WTC11 (cell line): ENCODE results near the gene FRMD5. TPM values are rescaled to one million over a fixed set of nuclear protein-coding genes. Genes with fewer than 3 reads are reported as not detected.
A peak's percentile ranks its signal among the peaks of the same experiment; 100 is the strongest.

ENCODE experiments used
- ATAC-seq: fragments of 200-7000 bp; cut with Tn5 transposase; 2 replicates; pipeline ENCODE4 v1.10.0; 2021; ENCODE audit warnings: mild to moderate bottlenecking, moderate library complexity
- CTCF ChIA-PET: fragments of 300-600 bp; sonication (Branson Sonifier 250); formaldehyde crosslinking; loops from one replicate; lab custom pipeline; 2021; ENCODE audit warnings: antibody characterized with exemption; lab: Charles Lee
- POLR2A ChIA-PET: fragments of 350-600 bp; sonication (Branson Sonifier 250); formaldehyde crosslinking; loops from one replicate; lab custom pipeline; 2021; ENCODE audit warnings: antibody characterized with exemption; lab: Charles Lee
- DNase-seq: peaks from one replicate; pipeline ENCODE4 v3.0.0; 2021; ENCODE audit warnings: low spot score
- H3K27ac Mint-ChIP-seq: 2 replicates; pipeline ENCODE4 v1.8.0; 2021; ENCODE audit warnings: mixed read lengths
- H3K27me3 Mint-ChIP-seq: 2 replicates; pipeline ENCODE4 v1.8.0; 2021; ENCODE audit warnings: low read depth, mild to moderate bottlenecking, moderate library complexity, mixed read lengths
- H3K36me3 Mint-ChIP-seq: 2 replicates; pipeline ENCODE4 v1.8.0; 2021; ENCODE audit warnings: mixed read lengths
- H3K4me1 Mint-ChIP-seq: 2 replicates; pipeline ENCODE4 v1.8.0; 2022; ENCODE audit warnings: mixed read lengths
- H3K4me3 Mint-ChIP-seq: 2 replicates; pipeline ENCODE4 v1.8.0; 2021; ENCODE audit warnings: mild to moderate bottlenecking, moderate library complexity, mixed read lengths
- H3K9me3 Mint-ChIP-seq: 2 replicates; pipeline ENCODE4 v1.8.0; 2021; ENCODE audit warnings: mixed read lengths
- ATF1 ChIP-seq: sonication (generic); formaldehyde crosslinking; IDR thresholded peaks from 2 replicates; pipeline ENCODE4 v1.8.1; 2023; ENCODE audit warnings: mild to moderate bottlenecking, moderate library complexity, missing genetic modification reagents
- ETV6 ChIP-seq: sonication (generic); formaldehyde crosslinking; IDR thresholded peaks from 2 replicates; pipeline ENCODE4 v1.8.1; 2022; ENCODE audit warnings: mild to moderate bottlenecking, missing genetic modification reagents
- FOXP1 ChIP-seq: sonication (generic); formaldehyde crosslinking; IDR thresholded peaks from 2 replicates; pipeline ENCODE4 v1.8.0; 2022; ENCODE audit warnings: missing genetic modification reagents, mild to moderate bottlenecking, moderate library complexity, borderline replicate concordance
- GABPB1 ChIP-seq: sonication (generic); formaldehyde crosslinking; IDR thresholded peaks from 2 replicates; pipeline ENCODE4 v1.8.1; 2023; ENCODE audit warnings: mild to moderate bottlenecking, missing genetic modification reagents
- JAZF1 ChIP-seq: fragments of 250-450 bp; sonication (Bioruptor Pico); IDR thresholded peaks from 2 replicates; pipeline ENCODE4 v1.9.0; 2021; ENCODE audit warnings: moderate library complexity, mild to moderate bottlenecking, inconsistent platforms
- MYBL2 ChIP-seq: sonication (generic); formaldehyde crosslinking; IDR thresholded peaks from 2 replicates; pipeline ENCODE4 v1.8.1; 2023; ENCODE audit warnings: mild to moderate bottlenecking, moderate library complexity, missing genetic modification reagents
- NFE2L1 ChIP-seq: sonication (generic); formaldehyde crosslinking; IDR thresholded peaks from 2 replicates; pipeline ENCODE4 v1.8.1; 2023; ENCODE audit warnings: missing genetic modification reagents
- OVOL2 ChIP-seq: fragments of 250-450 bp; sonication (Bioruptor Pico); IDR thresholded peaks from 2 replicates; pipeline ENCODE4 v1.9.0; 2021; ENCODE audit warnings: mild to moderate bottlenecking, borderline replicate concordance
- SMAD4 ChIP-seq: sonication (generic); formaldehyde crosslinking; IDR thresholded peaks from 2 replicates; pipeline ENCODE4 v1.8.0; 2022; ENCODE audit warnings: mild to moderate bottlenecking, missing genetic modification reagents
- SOX15 ChIP-seq: fragments of 250-450 bp; sonication (Bioruptor Pico); IDR thresholded peaks from 2 replicates; pipeline ENCODE4 v1.9.0; 2021; ENCODE audit warnings: mild to moderate bottlenecking
- TEAD1 ChIP-seq: sonication (generic); formaldehyde crosslinking; IDR thresholded peaks from 2 replicates; pipeline ENCODE4 v1.8.0; 2022; ENCODE audit warnings: mild to moderate bottlenecking, missing genetic modification reagents
- ZNF263 ChIP-seq: sonication (generic); formaldehyde crosslinking; IDR thresholded peaks from 2 replicates; pipeline ENCODE4 v1.8.1; 2022; ENCODE audit warnings: low read depth, mild to moderate bottlenecking, moderate library complexity, missing genetic modification reagents
- ZSCAN18 ChIP-seq: fragments of 250-450 bp; sonication (Bioruptor Pico); IDR thresholded peaks from 2 replicates; pipeline ENCODE4 v2.1.2; 2022; ENCODE audit warnings: mild to moderate bottlenecking, moderate library complexity
- total RNA-seq: library from RNA; stranded (reverse); gene quantifications from 3 replicates; pipeline ENCODE4 v1.2.3, GENCODE V29; 2021
- TF ChIP-seq, protein P1 (sequence below): sonication (generic); formaldehyde crosslinking; IDR thresholded peaks from 2 replicates; pipeline ENCODE4 v1.8.1; 2022; ENCODE audit warnings: missing genetic modification reagents, borderline replicate concordance
- TF ChIP-seq, protein P2 (sequence below): sonication (generic); formaldehyde crosslinking; IDR thresholded peaks from 2 replicates; pipeline ENCODE4 v1.8.0; 2023; ENCODE audit warnings: missing genetic modification reagents
- TF ChIP-seq, protein P3 (sequence below): sonication (generic); formaldehyde crosslinking; IDR thresholded peaks from 2 replicates; pipeline ENCODE4 v1.8.0; 2023; ENCODE audit warnings: mild to moderate bottlenecking, missing genetic modification reagents
- TF ChIP-seq, protein P4 (sequence below): sonication (generic); formaldehyde crosslinking; IDR thresholded peaks from 2 replicates; pipeline ENCODE4 v1.8.1; 2023; ENCODE audit warnings: mild to moderate bottlenecking, missing genetic modification reagents, moderate library complexity

Gene FRMD5
- total RNA-seq, 1 experiment from 2014 or later: 14.1 TPM

DNA sequence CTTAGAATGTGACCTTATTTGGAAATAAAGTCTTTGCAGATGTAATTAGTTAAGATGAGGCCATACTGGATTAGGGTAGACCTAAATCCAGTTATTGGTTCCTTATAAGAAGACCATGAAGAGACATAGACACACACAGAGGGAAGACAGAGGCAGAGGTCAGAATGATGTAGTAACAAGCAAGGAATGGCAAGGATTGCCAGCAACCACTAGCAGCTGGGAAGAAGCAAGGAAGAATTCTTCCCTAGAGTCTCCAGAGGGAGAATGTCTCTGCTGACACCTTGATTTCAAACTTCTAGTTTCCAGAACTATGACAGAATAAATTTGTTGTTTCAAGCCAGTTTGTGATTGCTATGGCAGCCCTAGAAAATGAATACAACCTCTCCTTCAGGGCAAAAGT lies 251.6 kb downstream of the FRMD5 start (continued):
- TF ChIP-seq, protein P1, sequence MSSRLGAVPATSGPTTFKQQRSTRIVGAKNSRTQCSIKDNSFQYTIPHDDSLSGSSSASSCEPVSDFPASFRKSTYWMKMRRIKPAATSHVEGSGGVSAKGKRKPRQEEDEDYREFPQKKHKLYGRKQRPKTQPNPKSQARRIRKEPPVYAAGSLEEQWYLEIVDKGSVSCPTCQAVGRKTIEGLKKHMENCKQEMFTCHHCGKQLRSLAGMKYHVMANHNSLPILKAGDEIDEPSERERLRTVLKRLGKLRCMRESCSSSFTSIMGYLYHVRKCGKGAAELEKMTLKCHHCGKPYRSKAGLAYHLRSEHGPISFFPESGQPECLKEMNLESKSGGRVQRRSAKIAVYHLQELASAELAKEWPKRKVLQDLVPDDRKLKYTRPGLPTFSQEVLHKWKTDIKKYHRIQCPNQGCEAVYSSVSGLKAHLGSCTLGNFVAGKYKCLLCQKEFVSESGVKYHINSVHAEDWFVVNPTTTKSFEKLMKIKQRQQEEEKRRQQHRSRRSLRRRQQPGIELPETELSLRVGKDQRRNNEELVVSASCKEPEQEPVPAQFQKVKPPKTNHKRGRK (CRISPR knock-in tag): no peak
- TF ChIP-seq, protein P2, sequence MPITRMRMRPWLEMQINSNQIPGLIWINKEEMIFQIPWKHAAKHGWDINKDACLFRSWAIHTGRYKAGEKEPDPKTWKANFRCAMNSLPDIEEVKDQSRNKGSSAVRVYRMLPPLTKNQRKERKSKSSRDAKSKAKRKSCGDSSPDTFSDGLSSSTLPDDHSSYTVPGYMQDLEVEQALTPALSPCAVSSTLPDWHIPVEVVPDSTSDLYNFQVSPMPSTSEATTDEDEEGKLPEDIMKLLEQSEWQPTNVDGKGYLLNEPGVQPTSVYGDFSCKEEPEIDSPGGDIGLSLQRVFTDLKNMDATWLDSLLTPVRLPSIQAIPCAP: no peak

- H3K27ac Mint-ChIP-seq: peak overlapping the region; percentile 69
- peaks cover 11% of the 10 kb centered on the region for H3K4me1 Mint-ChIP-seq
- no peak overlapping the region for H3K4me3 Mint-ChIP-seq
- POLR2A ChIA-PET: no interaction called here
- DNase-seq (no peak), ATAC-seq (peak; percentile 51; the same call in 1 of the 2 replicates)
- CTCF ChIA-PET: interaction anchor here (2.3 to 7.1 kb wide), 2 partner anchors 13 to 61 kb away, joined by 8 to 84 read pairs; no protein-coding TSS in a partner anchor
- H3K27me3 Mint-ChIP-seq: no peaks in the 10 kb centered on the region
- H3K36me3 Mint-ChIP-seq: no peaks in the 10 kb centered on the region
- H3K9me3 Mint-ChIP-seq: no peaks in the 10 kb centered on the region
- TF ChIP-seq, protein P3, sequence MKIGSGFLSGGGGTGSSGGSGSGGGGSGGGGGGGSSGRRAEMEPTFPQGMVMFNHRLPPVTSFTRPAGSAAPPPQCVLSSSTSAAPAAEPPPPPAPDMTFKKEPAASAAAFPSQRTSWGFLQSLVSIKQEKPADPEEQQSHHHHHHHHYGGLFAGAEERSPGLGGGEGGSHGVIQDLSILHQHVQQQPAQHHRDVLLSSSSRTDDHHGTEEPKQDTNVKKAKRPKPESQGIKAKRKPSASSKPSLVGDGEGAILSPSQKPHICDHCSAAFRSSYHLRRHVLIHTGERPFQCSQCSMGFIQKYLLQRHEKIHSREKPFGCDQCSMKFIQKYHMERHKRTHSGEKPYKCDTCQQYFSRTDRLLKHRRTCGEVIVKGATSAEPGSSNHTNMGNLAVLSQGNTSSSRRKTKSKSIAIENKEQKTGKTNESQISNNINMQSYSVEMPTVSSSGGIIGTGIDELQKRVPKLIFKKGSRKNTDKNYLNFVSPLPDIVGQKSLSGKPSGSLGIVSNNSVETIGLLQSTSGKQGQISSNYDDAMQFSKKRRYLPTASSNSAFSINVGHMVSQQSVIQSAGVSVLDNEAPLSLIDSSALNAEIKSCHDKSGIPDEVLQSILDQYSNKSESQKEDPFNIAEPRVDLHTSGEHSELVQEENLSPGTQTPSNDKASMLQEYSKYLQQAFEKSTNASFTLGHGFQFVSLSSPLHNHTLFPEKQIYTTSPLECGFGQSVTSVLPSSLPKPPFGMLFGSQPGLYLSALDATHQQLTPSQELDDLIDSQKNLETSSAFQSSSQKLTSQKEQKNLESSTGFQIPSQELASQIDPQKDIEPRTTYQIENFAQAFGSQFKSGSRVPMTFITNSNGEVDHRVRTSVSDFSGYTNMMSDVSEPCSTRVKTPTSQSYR (CRISPR knock-in tag): no peak
- TF ChIP-seq SOX15: no peak
- no peak for TF ChIP-seq NFE2L1 (CRISPR knock-in tag)
- TF ChIP-seq GABPB1: no peak
- TF ChIP-seq, protein P4, sequence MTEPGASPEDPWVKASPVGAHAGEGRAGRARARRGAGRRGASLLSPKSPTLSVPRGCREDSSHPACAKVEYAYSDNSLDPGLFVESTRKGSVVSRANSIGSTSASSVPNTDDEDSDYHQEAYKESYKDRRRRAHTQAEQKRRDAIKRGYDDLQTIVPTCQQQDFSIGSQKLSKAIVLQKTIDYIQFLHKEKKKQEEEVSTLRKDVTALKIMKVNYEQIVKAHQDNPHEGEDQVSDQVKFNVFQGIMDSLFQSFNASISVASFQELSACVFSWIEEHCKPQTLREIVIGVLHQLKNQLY (CRISPR knock-in tag): no peak
- no peak for TF ChIP-seq SMAD4 (CRISPR knock-in tag)
- TF ChIP-seq ETV6 (CRISPR knock-in tag): no peak
- TF ChIP-seq, protein P2: no peak
- TF ChIP-seq ZNF263: no peak
- no peak for TF ChIP-seq OVOL2 (CRISPR knock-in tag)
- no peak for TF ChIP-seq JAZF1 (CRISPR knock-in tag)
- no peak for TF ChIP-seq ATF1
- TF ChIP-seq ZSCAN18 (CRISPR knock-in tag): no peak
- TF ChIP-seq TEAD1 (CRISPR knock-in tag): no peak
Observed at GRCh38 chr15:43942194-43942593, 252.9 kb downstream of the FRMD5 start.

GRCh38 chr15:43941555-43941954 lies 253.5 kb downstream of the FRMD5 start:
- Mint-ChIP-seq H3K9me3 (no peaks in the 10 kb centered on the region), H3K36me3 (no peaks in the 10 kb centered on the region), H3K27ac (no peak overlapping the region), H3K27me3 (no peaks in the 10 kb centered on the region), H3K4me1 (peaks cover 11% of the 10 kb centered on the region), H3K4me3 (no peak overlapping the region)
- ATAC-seq: no peak
- ChIA-PET POLR2A (no interaction called here), CTCF (interaction anchor here (0.9 to 7.1 kb wide), 4 partner anchors 12 to 60 kb away, joined by 3 to 84 read pairs (median 6); no protein-coding TSS in a partner anchor)
- TF ChIP-seq MYBL2 (no peak), FOXP1 (no peak)
- DNase-seq: no peak
